NCI-H128 (cell line): ENCODE data around the gene TUBB2B.
A peak's percentile ranks its signal among the peaks of the same experiment; 100 is the strongest.

Experiments used
- DNase-seq: peaks from one replicate; lab custom pipeline; 2025; ENCODE audit not compliant: unreplicated experiment; lab: John Stamatoyannopoulos, UW

TUBB2B gene

DNA sequence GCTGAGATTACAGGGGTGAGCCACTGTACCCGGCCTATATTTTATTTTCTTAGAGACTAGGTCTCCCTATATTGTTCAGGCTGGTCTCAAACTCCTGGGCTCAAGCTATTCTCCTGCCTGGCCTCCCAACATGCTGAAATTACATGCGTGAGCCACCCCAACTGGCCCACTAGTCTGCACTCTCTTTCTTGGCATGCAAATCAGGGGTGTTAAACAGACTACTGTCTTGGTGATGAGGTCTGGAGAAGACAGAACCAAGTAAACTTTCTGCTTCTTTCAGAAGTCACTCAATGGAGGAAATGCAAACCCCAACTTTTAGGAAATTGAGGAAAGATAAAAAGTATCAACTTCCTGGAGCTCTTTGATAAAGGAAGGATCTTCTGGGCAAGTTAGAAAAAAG lies 8.0 kb upstream of the TUBB2B start:
- no peak for DNase-seq

DNA sequence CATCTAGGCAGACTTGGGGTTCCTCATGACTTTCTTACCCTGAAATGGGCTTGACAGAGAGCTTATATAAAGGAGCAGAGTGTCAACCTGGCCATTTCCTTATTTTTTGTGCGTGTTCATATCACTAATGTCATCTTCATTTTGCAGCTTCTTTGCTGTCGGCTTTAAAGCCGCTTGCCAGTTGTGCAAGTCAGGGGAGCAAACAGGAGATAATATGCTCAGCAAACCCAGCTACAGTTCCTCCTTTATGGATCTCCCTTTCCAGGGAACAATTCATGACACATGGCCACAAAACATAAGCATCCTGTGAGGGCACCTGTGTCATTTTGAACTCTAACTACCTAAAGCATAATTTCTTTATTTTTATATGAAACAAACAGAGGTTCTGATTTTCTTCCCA lies 6.5 kb upstream of the TUBB2B start:
- no peak for DNase-seq

DNA sequence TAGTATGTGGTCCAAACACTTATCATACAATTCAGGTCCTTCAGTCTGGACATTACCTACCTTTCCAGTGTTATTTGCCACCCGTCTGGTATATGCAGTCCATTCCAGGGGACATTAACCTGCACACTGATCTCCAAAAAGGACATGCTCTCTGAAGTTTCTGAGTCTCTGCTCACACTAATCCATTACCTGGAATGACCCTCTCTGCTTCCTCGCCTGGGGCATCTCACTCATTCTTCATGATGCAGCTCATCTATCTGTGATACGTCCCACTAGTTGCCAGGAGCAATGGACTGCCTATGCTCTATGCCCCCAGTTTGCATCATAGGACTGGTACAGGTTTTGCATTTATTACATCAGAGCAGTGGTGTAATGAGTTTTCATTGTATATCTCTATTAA lies 5.9 kb upstream of the TUBB2B start:
- DNase-seq = no peak

DNA sequence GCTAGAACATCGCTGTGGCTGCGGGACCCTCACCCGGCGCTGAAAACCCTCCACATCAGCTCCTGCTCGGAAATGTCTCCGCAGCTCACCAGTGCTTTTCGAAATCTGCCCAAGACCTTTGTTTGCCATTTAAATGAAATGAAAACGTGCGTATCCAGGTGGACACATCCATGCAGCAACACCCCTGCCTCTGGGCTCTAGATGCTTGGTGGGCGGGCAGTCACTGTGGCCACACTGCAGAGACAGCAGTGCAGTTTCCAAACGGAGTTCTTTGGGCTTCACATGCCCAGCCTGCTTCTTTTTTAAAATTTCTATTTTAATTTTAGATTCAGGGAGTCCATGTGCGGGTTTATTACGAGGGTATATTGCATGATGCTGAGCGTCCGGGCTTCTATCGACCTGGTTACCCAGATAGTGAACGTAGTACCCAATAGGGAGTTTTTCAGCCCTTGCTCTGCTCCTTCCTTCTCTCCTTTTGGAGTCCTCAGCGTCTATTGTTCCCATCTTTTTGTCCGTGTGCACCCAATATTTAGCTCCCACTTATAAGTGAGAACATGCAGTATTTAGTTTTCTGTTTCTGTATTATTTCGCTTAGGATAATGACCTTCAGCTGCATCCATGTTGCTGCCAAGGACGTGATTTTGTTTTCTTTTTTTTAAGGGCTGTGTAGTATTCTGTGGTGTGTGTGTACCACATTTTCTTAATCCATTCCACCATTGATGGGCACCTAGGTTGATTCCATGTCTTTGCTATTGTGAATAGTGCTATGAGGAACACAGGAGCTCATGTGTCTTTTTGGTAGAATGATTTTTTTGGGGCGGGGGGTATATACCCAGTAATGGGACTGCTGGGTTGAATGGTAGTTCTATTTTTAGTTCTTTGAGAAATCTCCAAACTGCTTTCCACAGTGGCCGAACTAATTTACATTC lies 4.8 kb upstream of the TUBB2B start:
- DNase-seq = no peak

DNA sequence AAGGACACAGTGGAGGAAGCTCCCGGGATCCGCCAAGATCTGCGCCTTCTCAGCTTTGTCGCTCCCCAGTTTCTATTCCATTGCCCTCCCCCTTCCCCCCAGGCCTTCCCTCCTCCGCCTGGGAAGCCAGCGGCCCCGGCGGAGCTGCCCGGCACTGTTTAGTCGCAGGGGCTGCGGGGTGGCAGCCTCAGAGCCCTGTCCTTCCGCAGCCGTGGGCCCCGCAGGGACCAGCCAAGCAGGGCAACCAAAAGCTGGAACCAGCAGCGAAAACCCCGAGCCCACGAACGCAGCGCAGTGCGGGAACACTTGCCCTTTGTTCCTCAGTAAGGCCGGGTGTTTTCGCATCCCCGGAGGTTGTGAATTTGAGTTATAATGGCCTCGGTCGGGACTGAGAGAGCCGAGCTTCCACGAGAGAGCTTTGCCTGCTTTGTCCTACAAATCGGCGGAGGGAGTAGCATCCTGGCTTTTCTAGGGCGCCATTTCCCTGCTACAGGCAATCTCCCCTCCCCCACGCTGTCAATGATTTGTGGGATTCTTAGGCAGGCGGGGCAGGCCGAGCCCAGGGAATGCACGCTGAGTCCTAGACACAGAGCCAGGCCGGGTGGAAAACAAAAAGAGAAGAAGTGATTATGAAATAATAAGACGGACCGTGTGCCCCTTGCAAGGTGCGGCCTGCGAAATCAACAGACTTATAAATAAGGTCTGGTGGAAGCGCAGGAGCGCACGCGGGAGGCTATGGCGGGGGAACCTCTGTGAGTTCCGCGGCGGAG lies 4.0 kb upstream of the TUBB2B start:
- peak; percentile 84 for DNase-seq

DNA sequence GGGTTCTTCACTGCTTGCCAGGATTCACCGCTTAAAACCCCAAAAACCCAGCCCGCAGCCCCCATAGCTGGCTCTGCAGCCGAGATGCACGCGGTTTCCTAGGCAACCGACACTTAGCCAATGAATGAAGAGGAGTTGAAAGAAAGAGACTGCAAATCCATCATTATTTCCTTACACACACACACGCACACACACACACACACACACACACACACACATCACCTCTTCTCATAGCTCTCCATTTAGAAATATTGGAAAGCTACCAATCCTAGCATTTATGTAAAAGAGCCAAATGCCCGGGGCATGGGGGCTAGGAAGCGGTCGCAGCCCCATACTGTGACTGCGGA lies 3.4 kb upstream of the TUBB2B start:
- DNase-seq = peak; percentile 86

DNA sequence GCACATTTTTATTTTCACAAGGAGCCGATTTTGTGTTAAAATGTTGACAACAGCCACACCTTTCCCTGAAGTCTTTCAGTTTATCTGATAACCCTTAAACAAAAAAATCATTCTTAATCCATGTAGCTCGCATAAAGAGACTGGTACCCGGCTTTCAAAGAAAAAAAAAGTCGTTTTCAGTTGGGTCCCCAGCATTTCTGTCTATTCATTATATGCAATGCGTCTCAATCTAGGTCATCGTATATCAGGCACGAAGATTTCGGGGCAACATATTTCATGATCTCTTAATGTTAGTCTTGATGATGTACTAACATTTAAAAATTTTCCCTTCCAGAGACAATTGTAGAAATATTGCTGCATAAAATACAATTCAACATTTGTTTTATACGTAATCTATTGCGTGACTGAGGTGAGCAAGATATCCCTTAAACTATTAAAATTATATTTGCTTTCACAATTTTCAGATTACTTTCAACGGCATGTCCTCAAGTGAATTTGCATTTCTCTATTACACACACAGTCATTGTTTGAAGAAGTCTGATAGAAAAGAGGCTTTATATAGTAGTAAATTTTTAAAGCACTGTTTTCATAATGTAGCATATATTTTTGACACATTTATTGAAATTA lies 2.9 kb upstream of the TUBB2B start:
- no peak for DNase-seq

DNA sequence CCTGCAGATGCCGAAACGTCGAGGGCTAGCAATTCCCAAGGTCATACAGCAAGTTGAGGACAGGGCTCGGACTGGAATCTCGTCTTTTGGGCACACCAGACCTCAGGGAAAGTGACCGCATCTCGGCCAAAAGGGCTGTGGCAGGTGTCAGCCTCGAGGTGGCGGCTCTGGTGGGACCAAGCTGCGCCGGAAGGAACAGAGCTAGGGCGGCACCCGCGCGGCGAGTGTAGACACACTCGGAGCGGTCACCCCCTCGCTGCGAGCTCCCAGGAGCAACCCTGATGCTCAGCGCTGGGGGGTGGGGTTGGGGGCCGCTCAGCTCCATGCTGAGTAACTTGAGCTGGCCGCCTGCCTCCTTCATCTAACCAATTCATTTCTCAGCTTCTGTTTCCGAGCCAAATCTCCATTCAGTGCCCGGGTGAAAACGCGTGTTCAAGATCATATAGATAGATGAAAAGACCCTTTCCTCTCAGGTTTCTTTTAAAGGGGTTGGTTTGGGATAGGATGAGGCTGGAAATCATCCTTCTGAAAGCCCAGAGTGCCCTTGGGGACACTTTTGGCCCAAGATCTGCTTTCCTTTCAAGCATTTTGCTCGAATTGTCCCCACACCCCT lies 2.2 kb upstream of the TUBB2B start:
- peak; percentile 60 for DNase-seq

DNA sequence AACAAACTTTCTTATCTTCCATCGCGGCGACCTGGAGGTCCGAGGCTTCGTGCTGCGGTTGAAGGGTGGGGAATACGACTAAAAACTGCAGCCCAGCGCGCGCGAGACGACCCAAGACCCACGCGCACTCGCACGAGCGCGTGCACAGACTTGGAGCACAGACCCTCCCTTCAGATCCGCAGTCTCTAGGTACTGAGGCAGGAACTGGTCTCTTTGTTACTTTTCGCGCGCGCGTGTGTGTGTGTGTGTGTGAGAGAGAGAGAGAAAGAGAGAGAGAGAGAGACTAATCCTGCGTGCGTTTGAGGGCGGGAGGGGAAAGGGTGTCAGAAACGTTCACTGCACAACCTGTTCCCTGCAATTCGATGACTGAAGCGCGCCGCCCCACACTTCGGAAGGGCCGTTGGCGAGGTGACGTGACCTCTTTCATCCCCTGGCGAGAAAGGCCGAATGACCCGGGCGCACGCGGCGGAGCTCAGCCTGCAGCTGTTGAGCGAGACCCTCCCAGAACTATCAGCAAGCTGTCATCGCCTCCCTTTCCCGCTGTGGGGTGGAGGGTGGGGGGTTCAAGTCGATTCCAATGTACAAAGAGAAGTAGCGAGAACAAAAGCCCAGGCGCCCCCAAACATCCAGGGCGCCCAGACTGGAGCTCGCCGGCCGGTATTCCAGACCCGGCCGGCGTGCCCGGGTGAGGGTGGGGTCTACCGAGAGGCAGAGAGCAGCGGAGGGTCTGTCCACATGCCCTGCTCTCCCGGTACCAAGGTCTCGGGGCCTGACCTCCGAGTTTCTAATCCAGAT lies 1.5 kb upstream of the TUBB2B start:
- peak; percentile 66 for DNase-seq

DNA sequence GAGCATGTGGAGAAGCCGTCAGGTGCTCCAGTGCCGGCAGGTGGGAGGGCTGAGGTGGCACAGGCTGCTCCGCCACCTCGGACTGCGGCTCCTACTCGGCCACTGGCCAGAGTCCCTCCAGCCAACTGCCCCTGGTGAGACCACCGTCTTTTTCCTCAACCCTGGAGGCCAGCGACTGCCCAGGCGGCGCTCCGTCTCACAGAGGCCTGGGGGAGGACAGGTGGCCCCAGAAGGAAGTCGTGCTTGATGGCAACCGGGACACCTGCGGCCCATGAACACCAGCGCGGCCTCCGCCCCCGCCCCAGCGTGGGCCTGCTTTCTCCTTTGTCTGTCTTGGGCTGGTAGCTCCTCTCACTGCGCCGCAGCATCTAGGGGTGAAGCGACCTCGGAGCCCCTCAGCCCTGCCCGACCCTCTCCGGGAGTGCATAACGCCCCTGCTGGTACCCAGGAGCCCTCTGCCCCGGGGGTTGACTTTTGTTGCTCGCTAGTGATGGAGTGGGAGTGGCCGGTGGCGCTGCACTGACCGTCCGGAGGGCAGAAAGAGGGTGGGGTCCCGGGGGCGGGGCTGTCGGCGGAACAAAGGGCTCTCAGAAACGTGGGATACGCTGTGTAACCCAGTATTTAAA lies 706 bp upstream of the TUBB2B start:
- peak; percentile 66 for DNase-seq

DNA sequence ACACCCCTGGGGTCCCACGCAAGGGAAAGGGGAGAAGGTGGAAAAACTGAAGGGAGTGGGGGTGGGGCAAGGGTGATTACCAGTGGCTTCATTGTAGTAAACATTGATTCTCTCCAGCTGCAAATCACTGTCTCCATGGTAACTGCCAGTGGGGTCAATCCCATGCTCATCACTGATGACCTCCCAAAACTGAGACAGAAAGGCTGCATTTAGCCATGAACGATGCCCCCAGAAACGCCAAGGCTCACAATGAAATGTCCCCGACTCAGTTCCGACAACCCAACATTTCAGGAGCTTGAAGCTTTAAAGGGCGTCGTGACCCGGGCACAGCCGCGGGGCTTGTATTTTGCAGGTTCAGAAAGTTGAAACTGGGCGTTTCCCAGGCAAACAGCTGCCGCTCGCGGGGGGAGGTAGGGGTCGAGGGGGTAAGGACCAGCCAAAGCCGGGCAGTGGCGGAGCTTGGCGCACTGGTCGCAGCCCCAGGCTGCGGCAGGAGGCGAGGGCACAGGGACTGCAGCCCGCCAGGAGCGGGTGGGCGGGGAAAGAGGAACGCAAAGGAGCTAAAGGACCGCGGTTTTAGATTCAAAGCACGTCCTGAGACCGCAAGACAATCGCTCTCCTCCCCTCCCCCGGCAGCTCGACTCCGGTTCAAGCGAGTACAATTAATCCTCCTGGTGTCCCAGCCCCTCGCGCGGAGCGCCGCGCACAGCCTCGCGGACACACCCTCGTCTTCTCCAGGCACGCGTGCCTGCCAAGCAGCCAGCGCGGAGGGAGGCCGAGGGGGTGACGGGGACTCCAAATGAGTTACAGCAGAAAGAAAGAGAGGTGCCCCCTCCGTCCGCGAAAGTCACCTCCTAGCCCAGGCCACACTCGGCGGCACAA lies 731 bp downstream of the TUBB2B start:
- no peak for DNase-seq

DNA sequence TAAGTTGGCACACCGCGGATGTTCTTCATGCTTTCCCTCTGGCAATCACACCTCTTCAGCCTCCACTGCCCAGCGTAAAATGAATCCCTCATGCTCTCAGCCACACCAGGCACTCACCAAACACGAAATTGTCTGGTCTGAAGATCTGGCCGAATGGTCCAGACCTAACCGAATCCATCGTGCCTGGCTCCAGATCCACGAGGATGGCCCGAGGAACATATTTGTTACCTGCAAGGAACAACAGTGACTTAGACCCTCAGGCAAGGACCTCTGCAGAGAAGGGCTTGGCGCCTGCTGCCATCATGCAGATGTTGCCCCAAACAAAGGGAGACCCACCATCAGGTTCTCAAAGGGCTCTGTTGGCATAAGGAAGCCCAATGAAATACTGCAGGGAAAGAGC lies 1.4 kb downstream of the TUBB2B start:
- no peak for DNase-seq

DNA sequence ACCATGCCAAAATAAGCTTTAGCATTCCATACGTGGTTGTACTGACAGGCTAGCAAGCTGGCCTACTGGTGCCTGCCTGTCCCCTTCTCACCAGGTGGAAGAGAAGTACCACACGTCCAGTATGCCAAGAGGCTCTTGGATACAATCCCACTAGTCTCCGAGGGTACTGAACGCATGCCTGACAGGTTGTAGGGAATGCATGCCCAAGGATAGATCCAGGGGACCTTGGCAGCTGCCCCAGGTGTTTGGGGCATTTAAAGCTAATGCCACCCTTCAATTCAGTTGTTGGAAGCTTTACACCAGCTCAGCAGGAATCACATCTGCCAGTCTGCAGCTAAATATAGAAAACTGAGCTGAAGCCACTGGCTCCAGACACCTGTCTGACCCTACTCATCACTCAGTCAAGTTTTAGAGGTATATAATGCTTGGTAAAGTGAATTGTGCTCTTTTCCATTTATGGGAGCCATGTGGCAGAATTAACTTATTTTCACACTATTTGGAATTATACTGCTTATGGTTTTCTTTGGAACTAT lies 4.9 kb downstream of the TUBB2B start:
- peak; percentile 55 for DNase-seq

DNA sequence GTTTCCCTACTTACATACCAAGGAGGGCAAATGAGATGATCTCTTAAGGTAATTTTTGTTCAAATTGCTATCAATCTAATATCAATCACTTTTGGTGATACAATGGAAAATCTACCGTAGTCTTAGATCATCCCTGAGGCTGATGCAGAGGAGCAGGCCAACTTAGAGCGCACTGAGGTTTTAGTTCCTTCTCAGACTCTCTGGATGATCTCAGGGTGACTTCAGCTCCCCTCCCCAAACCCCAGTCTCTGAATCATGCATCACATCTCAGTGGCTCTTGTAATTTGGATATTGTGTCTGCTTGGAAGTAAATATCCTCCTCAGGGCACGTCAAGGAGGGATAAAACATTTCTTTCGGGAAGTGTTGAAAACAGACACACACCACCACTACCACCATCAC lies 5.9 kb downstream of the TUBB2B start:
- DNase-seq = no peak

DNA sequence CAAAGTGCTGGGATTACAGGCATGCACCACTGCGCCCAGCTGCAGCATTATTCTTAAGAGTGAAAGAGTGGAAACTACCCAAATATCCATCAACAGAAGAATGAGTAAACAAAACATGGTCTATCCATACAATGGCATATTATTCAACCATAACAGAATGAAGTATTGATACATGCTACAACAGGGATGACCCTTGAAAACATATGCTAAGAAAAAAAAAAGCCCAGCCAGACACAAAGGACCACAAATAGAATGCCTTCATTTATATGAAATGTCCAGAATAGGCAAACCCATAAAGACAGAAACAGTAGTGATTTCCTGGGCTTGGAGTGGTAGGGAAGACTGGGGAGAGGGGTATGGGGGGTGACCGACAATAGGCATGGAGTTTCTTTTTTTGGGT lies 7.1 kb downstream of the TUBB2B start:
- DNase-seq = no peak

DNA sequence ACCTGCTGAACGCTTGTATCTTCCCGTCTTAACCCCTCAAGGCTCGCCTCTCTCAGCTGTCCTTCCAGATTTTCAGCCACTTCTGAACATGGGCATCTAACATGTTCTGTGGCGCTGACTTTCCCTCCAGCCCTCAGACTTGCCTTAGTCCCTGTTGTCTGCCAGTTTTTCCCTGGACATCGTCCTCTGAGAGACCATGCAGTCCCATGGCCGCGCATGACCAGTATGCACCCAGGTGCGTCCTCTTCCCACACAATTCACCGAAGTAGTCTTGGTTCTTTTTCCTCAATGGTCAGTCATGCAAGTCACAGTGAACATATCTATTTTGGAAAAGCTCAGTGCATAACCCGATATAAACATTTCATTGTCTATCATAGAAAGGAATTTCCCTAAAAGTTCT lies 9.2 kb downstream of the TUBB2B start:
- DNase-seq = no peak

DNA sequence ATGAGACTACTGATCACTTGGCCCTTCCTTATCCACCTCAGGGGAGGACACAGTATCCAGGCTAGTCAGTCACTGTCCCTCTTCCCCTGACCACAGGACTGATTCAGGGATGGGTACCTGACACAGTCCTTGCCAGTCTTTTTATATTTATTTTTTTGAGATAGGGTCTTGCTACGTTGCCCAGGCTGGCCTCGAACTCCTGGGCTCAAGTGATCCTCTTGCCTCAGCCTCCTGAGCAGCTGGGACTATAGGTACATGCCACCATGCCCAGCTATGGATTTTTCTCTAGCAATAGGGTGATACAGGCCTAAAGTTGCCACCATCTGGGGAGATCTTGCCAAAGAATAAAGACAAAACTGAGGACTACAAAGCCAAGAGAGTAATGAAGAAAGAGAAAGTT lies 10.2 kb downstream of the TUBB2B start:
- no peak for DNase-seq

DNA sequence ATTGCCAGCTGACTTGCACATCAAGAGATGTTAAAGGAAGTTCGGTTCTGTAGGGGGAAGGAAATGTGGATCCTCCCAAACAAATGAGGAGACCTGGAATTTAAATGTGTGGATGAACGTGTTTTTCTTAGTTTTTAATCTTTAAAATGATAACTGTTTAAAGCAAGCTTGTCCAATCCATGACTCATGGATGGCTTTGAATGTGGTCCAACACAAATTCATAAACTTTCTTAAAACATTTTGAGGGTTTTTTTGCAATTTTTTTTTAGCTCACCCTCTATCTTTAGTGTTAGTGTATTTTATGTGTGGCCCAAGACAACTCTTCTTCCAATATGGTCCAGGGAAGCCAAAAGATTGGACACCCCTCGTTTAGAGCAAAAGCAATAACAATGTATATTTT lies 12.6 kb downstream of the TUBB2B start:
- no peak for DNase-seq

DNA sequence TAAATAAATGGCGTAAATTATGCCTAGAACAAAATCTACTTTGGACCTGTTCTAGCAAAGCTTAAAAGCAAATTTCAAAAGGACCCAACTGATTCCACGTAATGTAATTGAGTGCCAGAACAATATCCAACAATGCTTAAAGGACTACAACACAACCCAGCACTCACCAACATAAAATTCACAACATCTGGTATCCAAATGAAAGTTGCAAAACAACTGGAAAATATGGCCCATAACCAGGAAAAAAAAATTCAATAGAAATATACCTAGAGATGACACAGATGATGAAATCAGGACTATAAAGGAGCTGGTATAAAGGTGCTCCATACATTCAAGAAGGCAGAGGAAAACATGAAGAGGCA lies 14.1 kb downstream of the TUBB2B start:
- no peak for DNase-seq
